ENCODE data around the gene ACKR3. TPM values are rescaled to one million over a fixed set of nuclear protein-coding genes. Genes with fewer than 3 reads are reported as not detected.

Gene ACKR3
- polyA plus RNA-seq, 4 donors = 60.8 to 70.5 (median 67.6) TPM

GRCh38 chr2:236566596-236566995, 3.0 kb upstream of the ACKR3 start:
- no peak for DNase-seq (ENCODE audit: low read depth in 4 of 4, low spot score in 3 of 4)

GRCh38 chr2:236568068-236568921, 1.3 kb upstream of the ACKR3 start:
- DNase-seq (ENCODE audit: low read depth in 4 of 4, low spot score in 3 of 4) = no peak

- DNase-seq (ENCODE audit: low read depth in 4 of 4, low spot score in 3 of 4) = no peak
Observed at GRCh38 chr2:236568922-236569572, 578 bp upstream of the ACKR3 start.

- no peak for DNase-seq (ENCODE audit: low read depth in 4 of 4, low spot score in 3 of 4)
Observed at GRCh38 chr2:236570081-236570868, 650 bp downstream of the ACKR3 start.

- DNase-seq (ENCODE audit: low read depth in 4 of 4, low spot score in 3 of 4) = no peak
Observed at GRCh38 chr2:236571145-236571544, 1.5 kb downstream of the ACKR3 start.

- DNase-seq (ENCODE audit: low read depth in 4 of 4, low spot score in 3 of 4) = no peak
Observed at GRCh38 chr2:236572482-236572881, 2.9 kb downstream of the ACKR3 start.

GRCh38 chr2:236573066-236573929, 3.7 kb downstream of the ACKR3 start:
- DNase-seq (ENCODE audit: low read depth in 4 of 4, low spot score in 3 of 4) = no peak

GRCh38 chr2:236574000-236574399, 4.4 kb downstream of the ACKR3 start:
- DNase-seq (ENCODE audit: low read depth in 4 of 4, low spot score in 3 of 4) = no peak

GRCh38 chr2:236574424-236575145, 5.0 kb downstream of the ACKR3 start:
- no peak for DNase-seq (ENCODE audit: low read depth in 4 of 4, low spot score in 3 of 4)

- DNase-seq (ENCODE audit: low read depth in 4 of 4, low spot score in 3 of 4) = no peak
Observed at GRCh38 chr2:236575510-236575909, 5.9 kb downstream of the ACKR3 start.

GRCh38 chr2:236576087-236576486, 6.5 kb downstream of the ACKR3 start:
- DNase-seq (ENCODE audit: low read depth in 4 of 4, low spot score in 3 of 4) = no peak

- DNase-seq (ENCODE audit: low read depth in 4 of 4, low spot score in 3 of 4) = no peak
Observed at GRCh38 chr2:236576953-236577352, 7.3 kb downstream of the ACKR3 start.

GRCh38 chr2:236577481-236578410, 8.1 kb downstream of the ACKR3 start:
- DNase-seq (ENCODE audit: low read depth in 4 of 4, low spot score in 3 of 4) = no peak

GRCh38 chr2:236578411-236578846, 8.8 kb downstream of the ACKR3 start:
- no peak for DNase-seq (ENCODE audit: low read depth in 4 of 4, low spot score in 3 of 4)

GRCh38 chr2:236579048-236579745, 9.6 kb downstream of the ACKR3 start:
- DNase-seq (ENCODE audit: low read depth in 4 of 4, low spot score in 3 of 4) = no peak

- no peak for DNase-seq (ENCODE audit: low read depth in 4 of 4, low spot score in 3 of 4)
Observed at GRCh38 chr2:236579746-236580315, 10.2 kb downstream of the ACKR3 start.

GRCh38 chr2:236580746-236581355, 11.2 kb downstream of the ACKR3 start:
- DNase-seq (ENCODE audit: low read depth in 4 of 4, low spot score in 3 of 4) = no peak
